HFF-Myc (cell line): Measurements from ENCODE around the gene OSTM1.
"Not testable (repeated sequence)": the region's sequence is repeated elsewhere in the genome, so short reads cannot be mapped to it uniquely, and the experiment has no call there.

Source experiments
- DNase-seq: peaks from one replicate; pipeline ENCODE4 v3.0.0-alpha.2; 2011; ENCODE audit warnings: low read depth; ENCODE audit errors: extremely low read depth
- H3K4me3 ChIP-seq: replicated peaks from 2 replicates; pipeline ENCODE4 v1.5.1; 2011; ENCODE audit warnings: low read depth, mild to moderate bottlenecking, control low read depth, low read length
- CTCF ChIP-seq: IDR thresholded peaks from 2 replicates; pipeline ENCODE4 v1.5.1; 2012; ENCODE audit warnings: mild to moderate bottlenecking, low read depth, low read length, control low read depth; ENCODE audit errors: missing control alignments

Gene OSTM1

DNA sequence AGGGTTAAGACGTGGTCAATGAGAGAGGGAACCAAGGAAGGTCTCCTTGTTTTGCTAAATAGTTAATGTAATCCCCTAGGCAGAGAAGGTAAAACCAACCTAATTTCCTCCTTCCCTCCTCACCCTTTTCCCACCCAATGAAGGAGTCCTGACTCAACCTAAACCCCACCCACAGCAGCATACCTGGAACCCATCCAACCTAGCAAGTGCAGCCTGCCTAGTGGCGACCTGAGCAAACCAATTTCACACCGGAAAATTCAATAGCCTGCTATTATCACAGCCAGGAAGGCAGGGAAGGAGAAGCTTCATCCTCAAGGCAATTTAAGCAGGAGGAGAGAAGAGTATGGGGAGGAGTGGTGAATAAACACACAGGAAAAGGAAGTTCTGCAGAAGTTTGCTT, 46.9 kb downstream of the OSTM1 start:
- H3K4me3 ChIP-seq = no peak overlapping the region
- DNase-seq = no peak
- no peak for TF ChIP-seq CTCF

GRCh38 chr6:108027056-108027455, 47.5 kb downstream of the OSTM1 start:
- TF ChIP-seq CTCF = no peak
- DNase-seq = no peak
- H3K4me3 ChIP-seq = no peak overlapping the region

GRCh38 chr6:108024427-108025073, 50.0 kb downstream of the OSTM1 start:
- no peak for DNase-seq
- no peak overlapping the region for H3K4me3 ChIP-seq
- TF ChIP-seq CTCF = no peak

DNA sequence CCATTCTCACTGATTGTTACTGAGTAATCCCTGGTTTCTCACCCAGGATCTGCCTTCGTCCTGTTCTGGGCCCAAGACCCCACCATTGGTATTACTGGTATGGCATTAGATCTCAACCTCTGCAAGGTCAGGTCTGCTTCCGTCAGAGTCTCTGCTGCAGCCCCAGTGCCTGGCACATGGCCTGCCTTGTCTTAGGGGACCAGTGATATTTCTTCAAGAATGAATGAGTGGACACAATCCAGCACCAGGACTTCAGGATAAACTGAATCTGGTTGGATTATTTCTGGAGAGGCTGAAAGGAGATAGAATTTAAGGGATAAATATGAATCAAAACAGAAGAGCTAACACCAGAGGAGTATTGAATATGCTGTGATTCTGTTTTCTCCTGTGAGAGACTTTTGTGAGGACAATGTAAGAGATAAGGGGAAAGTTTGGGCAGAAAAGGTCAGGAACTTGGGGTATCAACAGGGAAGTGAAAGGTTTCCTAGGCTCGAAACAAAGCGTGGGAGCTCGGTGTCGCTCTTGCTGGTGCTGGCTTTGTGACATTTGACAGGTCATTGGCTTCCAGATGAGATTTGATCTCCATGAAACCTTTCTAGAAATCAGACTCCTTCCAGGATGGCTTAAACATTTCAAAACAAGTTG, 53.9 kb downstream of the OSTM1 start:
- no peak for TF ChIP-seq CTCF
- no peak overlapping the region for H3K4me3 ChIP-seq
- no peak for DNase-seq

DNA sequence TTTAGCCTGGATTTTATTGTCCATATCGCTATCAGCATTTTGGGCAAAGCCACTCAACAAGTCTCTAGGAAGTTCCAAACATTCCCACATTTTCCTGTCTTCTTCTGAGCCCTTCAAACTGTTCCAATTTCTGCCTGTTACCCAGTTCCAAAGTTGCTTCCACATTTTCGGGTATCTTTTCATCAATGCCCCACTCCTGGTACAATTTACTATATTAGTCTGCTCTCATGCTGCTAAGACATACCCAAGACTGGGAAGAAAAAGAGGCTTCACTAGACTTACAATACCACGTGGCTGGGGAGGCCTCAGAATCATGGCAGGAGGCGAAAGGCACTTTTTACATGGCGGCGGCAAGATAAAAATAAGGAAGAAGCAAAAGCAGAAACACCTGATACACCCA, 58.3 kb downstream of the OSTM1 start:
- not testable (repeated sequence) for H3K4me3 ChIP-seq, DNase-seq

- DNase-seq = no peak
- TF ChIP-seq CTCF = no peak
Observed at GRCh38 chr6:108013787-108014439, 60.6 kb downstream of the OSTM1 start.

GRCh38 chr6:108009894-108010293, 64.6 kb downstream of the OSTM1 start:
- no peak for TF ChIP-seq CTCF
- DNase-seq = no peak
- H3K4me3 ChIP-seq = no peak overlapping the region

More at GRCh38 chr6:108013787-108014439, 60.6 kb downstream of the OSTM1 start:
- no peak overlapping the region for H3K4me3 ChIP-seq

DNA sequence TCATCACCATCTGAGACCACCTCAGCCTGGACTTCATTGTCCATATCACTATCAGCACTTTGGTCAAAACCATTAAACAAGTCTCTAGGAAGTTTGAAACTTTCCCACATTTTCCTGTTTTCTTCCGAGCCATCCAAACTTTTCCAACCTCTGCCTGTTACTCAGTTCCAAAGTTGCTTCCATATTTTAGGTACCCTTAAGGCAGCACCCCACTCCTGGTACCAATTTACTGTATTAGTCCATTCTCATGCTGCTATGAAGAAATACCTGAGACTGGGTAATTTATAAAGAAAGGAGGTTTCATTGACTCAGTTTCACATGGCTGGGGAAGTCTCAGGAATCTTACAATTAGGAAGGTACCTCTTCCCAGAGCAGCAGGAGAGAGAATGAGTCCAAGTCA, 65.3 kb downstream of the OSTM1 start:
- DNase-seq, H3K4me3 ChIP-seq: not testable (repeated sequence)
